Panc1 (cell line): ENCODE measurements around the gene IL1A. TPM values are rescaled to one million over a fixed set of nuclear protein-coding genes. Genes with fewer than 3 reads are reported as not detected.

Experiments used
- ATAC-seq: fragments of 200-7000 bp; cut with Tn5 transposase; 2 replicates; pipeline ENCODE4 v1.9.1; 2020; ENCODE audit warnings: mild to moderate bottlenecking, moderate library complexity
- BruUV-seq: library from RNA; stranded (reverse); fragments of 400-500 nt; replicated peaks from 2 replicates; lab custom pipeline; 2021; lab: Mats Ljungman, UMichigan
- CTCF ChIA-PET: fragments of 300-600 bp; sonication (Branson Sonifier 250); formaldehyde crosslinking; loops from one replicate; lab custom pipeline; 2022; ENCODE audit warnings: antibody characterized with exemption; lab: Charles Lee
- POLR2A ChIA-PET: fragments of 300-600 bp; sonication (Branson Sonifier 250); formaldehyde crosslinking; loops from one replicate; lab custom pipeline; 2022; ENCODE audit warnings: antibody characterized with exemption; lab: Charles Lee
- DNase-seq: peaks from one replicate; pipeline ENCODE4 v3.0.0-alpha.2; 2010; ENCODE audit warnings: low read depth, low spot score
- H3K27ac ChIP-seq: 2 replicates; pipeline ENCODE4 v1.5.1; 2011; ENCODE audit warnings: mild to moderate bottlenecking, low read length, inconsistent platforms
- H3K27me3 ChIP-seq: fragments of 200-500 bp; sonication (Bioruptor generic); 2 replicates; pipeline ENCODE4 v1.6.0; 2014; ENCODE audit warnings: low read length, inconsistent platforms; ENCODE audit not compliant: control insufficient read depth, insufficient read depth
- H3K36me3 ChIP-seq: fragments of 200-500 bp; sonication (Bioruptor generic); 2 replicates; pipeline ENCODE4 v1.5.1; 2014; ENCODE audit warnings: inconsistent platforms, mild to moderate bottlenecking, low read length, moderate library complexity; ENCODE audit not compliant: control insufficient read depth, insufficient read depth
- H3K4me1 ChIP-seq: 2 replicates; pipeline ENCODE4 v1.5.1; 2011; ENCODE audit warnings: inconsistent platforms, mild to moderate bottlenecking, low read length, moderate library complexity; ENCODE audit not compliant: control insufficient read depth, insufficient read depth
- H3K4me3 ChIP-seq, 2 experiments: 2 replicates each; pipeline ENCODE4 v1.5.1; 2011 to 2012; ENCODE audit warnings: low read depth in 2 of 2, low read length in 2 of 2, mild to moderate bottlenecking in 2 of 2, inconsistent platforms in 1 of 2, moderate library complexity in 1 of 2
- H3K9me3 ChIP-seq: fragments of 200-500 bp; sonication (Bioruptor generic); 2 replicates; pipeline ENCODE4 v1.5.1; 2014; ENCODE audit warnings: low read depth, mild to moderate bottlenecking, inconsistent platforms, low read length, moderate library complexity; ENCODE audit not compliant: control insufficient read depth, insufficient read depth
- POLR2AphosphoS5 ChIP-seq: IDR thresholded peaks from 2 replicates; pipeline ENCODE4 v1.6.1; 2012; ENCODE audit warnings: mild to moderate bottlenecking, low read depth, low read length, moderate library complexity
- SIN3A ChIP-seq: IDR thresholded peaks from 2 replicates; pipeline ENCODE4 v1.6.1; 2012; ENCODE audit warnings: low read depth, mild to moderate bottlenecking, low read length, moderate library complexity, borderline replicate concordance; ENCODE audit not compliant: insufficient read depth
- TCF7L2 ChIP-seq: IDR thresholded peaks from 2 replicates; pipeline ENCODE4 v1.6.1; 2011; ENCODE audit warnings: mild to moderate bottlenecking, low read depth, low read length, inconsistent platforms
- in situ Hi-C: cut with HindIII; loops from 2 replicates; pipeline ENCODE4 v1.10.0; 2016; ENCODE audit warnings: low sequenced_read_pairs, low pct_unique_long_range_greater_than_20kb
- intact Hi-C: fragments of 100-400 bp; cut with micrococcal nuclease; formaldehyde crosslinking; loops from one replicate; pipeline ENCODE4 v1.10.0; 2022; ENCODE audit not compliant: unreplicated experiment
- total RNA-seq: library from RNA; stranded (reverse); gene quantifications from one replicate; pipeline ENCODE4 v1.2.1, GENCODE V29; 2021; ENCODE audit not compliant: unreplicated experiment
- TF ChIP-seq, protein P1 (sequence below): fragments of 450-650 bp; IDR thresholded peaks from 2 replicates; pipeline ENCODE4 v1.5.1; 2017; ENCODE audit warnings: mild to moderate bottlenecking
- TF ChIP-seq, protein P2 (sequence below), 2 experiments: IDR thresholded peaks; 2 replicates each; pipeline ENCODE4 v1.6.1; 2011 to 2012; ENCODE audit warnings: low read depth in 2 of 2, control low read depth in 1 of 2, low read length in 1 of 2, mild to moderate bottlenecking in 1 of 2, moderate library complexity in 1 of 2; ENCODE audit not compliant: insufficient read depth in 1 of 2

IL1A gene
- total RNA-seq, 1 experiment from 2014 or later, result not detected

DNA sequence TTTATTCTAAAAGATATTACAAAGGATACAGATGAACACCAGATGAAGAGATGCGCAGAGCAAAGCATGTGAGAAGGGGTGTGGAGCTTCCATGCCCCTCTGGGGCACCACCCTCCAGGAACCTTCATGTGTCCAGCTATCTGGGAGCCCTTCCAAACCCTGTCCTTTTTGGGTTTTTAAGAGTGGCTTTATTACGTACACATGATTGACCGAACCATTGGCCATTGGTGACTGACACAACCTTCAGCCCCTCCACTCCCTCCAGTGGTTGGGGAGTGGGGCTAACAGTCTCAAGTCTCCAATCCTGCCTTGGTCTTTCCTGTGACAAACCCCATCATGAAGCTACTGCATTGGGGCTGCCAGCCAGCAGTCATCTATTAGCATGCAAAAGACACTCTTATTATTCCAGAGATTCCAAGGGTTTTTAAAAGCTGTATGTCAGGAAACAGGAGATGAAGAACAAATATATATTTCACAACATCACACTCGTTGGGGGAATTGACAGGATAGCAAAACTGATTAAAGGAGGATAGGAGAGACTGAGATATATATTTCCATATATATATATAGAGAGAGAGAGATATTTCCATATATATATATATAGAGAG lies 32.9 kb upstream of the IL1A start:
- Histone ChIP-seq H3K9me3 (no peaks in the 10 kb centered on the region), H3K36me3 (no peaks in the 10 kb centered on the region), H3K4me1 (no peaks in the 10 kb centered on the region), H3K27ac (no peak overlapping the region), H3K27me3 (no peaks in the 10 kb centered on the region), H3K4me3 (no peak overlapping the region)
- in situ Hi-C loops (no loop called here), intact Hi-C loops (no loop called here)
- no peak for DNase-seq
- no TSS peak for BruUV-seq
- POLR2A ChIA-PET, result no interaction called here
- TF ChIP-seq SIN3A, result no peak
- no peak for TF ChIP-seq POLR2AphosphoS5
- TF ChIP-seq, protein P1, sequence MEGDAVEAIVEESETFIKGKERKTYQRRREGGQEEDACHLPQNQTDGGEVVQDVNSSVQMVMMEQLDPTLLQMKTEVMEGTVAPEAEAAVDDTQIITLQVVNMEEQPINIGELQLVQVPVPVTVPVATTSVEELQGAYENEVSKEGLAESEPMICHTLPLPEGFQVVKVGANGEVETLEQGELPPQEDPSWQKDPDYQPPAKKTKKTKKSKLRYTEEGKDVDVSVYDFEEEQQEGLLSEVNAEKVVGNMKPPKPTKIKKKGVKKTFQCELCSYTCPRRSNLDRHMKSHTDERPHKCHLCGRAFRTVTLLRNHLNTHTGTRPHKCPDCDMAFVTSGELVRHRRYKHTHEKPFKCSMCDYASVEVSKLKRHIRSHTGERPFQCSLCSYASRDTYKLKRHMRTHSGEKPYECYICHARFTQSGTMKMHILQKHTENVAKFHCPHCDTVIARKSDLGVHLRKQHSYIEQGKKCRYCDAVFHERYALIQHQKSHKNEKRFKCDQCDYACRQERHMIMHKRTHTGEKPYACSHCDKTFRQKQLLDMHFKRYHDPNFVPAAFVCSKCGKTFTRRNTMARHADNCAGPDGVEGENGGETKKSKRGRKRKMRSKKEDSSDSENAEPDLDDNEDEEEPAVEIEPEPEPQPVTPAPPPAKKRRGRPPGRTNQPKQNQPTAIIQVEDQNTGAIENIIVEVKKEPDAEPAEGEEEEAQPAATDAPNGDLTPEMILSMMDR, result no peak
- no peak for TF ChIP-seq TCF7L2
- TF ChIP-seq, protein P2, sequence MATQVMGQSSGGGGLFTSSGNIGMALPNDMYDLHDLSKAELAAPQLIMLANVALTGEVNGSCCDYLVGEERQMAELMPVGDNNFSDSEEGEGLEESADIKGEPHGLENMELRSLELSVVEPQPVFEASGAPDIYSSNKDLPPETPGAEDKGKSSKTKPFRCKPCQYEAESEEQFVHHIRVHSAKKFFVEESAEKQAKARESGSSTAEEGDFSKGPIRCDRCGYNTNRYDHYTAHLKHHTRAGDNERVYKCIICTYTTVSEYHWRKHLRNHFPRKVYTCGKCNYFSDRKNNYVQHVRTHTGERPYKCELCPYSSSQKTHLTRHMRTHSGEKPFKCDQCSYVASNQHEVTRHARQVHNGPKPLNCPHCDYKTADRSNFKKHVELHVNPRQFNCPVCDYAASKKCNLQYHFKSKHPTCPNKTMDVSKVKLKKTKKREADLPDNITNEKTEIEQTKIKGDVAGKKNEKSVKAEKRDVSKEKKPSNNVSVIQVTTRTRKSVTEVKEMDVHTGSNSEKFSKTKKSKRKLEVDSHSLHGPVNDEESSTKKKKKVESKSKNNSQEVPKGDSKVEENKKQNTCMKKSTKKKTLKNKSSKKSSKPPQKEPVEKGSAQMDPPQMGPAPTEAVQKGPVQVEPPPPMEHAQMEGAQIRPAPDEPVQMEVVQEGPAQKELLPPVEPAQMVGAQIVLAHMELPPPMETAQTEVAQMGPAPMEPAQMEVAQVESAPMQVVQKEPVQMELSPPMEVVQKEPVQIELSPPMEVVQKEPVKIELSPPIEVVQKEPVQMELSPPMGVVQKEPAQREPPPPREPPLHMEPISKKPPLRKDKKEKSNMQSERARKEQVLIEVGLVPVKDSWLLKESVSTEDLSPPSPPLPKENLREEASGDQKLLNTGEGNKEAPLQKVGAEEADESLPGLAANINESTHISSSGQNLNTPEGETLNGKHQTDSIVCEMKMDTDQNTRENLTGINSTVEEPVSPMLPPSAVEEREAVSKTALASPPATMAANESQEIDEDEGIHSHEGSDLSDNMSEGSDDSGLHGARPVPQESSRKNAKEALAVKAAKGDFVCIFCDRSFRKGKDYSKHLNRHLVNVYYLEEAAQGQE (IDR thresholded peaks at IDR 0.05; ENCODE audit: insufficient read depth in 1 of 2, low read depth in 2 of 2, low read length in 1 of 2), result no peak
- ATAC-seq, result no peak
- CTCF ChIA-PET, result interaction anchor here (0.6 kb wide), 1 partner anchor 68 kb away, joined by 3 read pairs; no protein-coding TSS in a partner anchor

DNA sequence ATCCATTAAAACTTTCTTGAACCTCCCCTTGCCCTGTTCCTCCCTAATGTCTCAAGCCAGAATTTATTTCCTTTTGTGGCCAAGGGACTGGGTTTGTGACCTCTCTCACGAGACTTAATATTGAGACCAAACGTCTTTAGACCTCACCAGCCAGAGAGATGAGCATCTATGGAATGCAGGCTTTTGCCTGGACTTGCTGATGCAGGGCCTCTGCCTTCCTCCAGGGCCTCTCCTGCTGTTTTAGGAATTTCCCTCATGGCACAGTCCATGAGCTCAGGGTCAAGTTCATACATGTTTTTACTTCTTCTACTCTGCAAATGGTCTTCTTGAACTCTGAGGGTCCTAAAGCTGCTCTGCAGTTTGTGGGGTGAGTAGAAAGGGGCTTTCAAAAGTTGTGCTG lies 30.0 kb upstream of the IL1A start:
- no peaks in the 10 kb centered on the region for H3K4me1 ChIP-seq
- intact Hi-C loops (no loop called here), in situ Hi-C loops (no loop called here)
- no TSS peak for BruUV-seq
- no peak overlapping the region for H3K4me3 ChIP-seq
- no peaks in the 10 kb centered on the region for H3K9me3 ChIP-seq
- ATAC-seq (peak; percentile 83), DNase-seq (no peak)
- POLR2A ChIA-PET, result no interaction called here
- TF ChIP-seq TCF7L2 (no peak), POLR2AphosphoS5 (no peak), SIN3A (no peak)
- TF ChIP-seq, protein P2 (IDR thresholded peaks at IDR 0.05; ENCODE audit: insufficient read depth in 1 of 2, low read depth in 2 of 2, low read length in 1 of 2), result no peak
- TF ChIP-seq, protein P1, result no peak
- H3K36me3 ChIP-seq, result no peaks in the 10 kb centered on the region
- CTCF ChIA-PET, result no interaction called here
- H3K27ac ChIP-seq, result no peak overlapping the region; the same call in 1 of the 2 replicates
- H3K27me3 ChIP-seq, result no peaks in the 10 kb centered on the region
